Measurements from ENCODE around the gene LRRC4C.
A peak's percentile ranks its signal among the peaks of the same experiment; 100 is the strongest.

LRRC4C gene

DNA sequence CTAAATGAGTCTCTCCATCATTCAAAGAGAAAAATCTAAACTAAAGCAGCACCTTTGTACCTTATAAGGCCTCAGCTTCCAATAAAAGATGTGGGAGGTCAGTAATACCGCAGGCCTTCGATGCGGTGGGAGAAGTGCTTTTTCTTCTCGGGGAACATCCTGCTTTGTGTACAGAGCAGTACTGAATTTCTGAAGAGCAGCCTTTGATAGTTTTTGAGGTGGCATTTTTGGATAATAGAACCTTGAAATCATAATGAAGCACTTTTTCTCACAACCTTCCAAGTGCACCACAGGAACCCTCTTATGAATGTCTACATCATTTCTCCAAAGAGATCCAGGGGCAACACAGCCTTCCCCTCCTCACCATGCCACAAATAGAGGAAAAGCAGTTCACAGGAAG lies 39.6 kb downstream of the LRRC4C start:
- no peak for DNase-seq (ENCODE audit: low spot score)

DNA sequence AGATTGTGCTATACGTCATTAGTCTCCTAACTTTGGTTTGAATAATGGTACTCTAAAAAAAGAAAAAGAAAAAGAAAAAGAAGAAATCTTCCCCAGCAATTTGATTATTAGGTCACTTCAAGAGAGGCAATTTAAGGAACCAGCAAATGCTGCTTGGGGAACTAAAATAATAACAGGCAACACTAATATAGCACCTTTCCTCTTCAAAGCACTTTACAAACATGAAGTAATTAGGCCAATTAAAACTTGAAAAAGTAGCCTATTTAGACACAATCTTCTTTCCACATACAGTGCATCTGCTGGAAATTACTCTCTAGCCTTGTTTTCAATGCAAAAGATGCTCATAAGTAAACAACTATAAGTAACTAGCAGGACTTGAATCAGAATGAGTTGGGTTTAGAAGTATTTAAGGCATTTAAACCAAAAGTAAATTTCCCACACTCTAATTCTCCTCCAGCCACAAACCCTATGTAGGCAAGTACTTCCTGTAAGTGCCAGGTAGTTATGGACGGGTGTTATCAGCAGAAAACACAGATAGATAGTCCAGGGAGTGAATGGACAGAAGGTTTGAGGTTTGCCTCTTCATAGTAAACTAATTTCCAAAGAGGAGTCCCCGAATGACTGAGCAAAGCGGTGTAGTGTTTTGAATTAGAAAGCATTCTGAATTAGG lies 44.5 kb downstream of the LRRC4C start:
- DNase-seq (ENCODE audit: low spot score), result no peak

- DNase-seq (ENCODE audit: low spot score), result no peak
Observed at GRCh38 chr11:41413843-41414242, 45.6 kb downstream of the LRRC4C start.

DNA sequence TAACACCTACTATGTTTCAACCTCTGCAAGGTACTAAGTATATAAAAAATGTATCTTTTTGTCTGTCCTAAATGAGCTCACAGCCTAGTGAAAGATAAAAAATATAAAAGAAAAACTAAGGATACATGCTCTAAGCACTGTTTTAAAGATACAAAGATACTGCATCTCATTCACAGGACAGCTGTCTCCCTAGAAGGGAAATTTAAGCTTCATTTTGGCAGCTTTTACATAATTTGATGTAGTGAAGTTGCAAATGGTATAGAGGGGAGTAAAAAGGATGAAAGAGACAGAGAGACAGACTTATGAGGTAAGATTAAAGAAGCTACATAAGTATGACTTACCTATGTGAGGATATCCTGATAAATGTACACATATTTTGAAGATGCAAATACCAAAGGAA lies 53.6 kb downstream of the LRRC4C start:
- DNase-seq (ENCODE audit: low spot score), result no peak

- peak; percentile 12 for DNase-seq (ENCODE audit: low spot score)
Observed at GRCh38 chr11:41404109-41404508, 55.3 kb downstream of the LRRC4C start.

DNA sequence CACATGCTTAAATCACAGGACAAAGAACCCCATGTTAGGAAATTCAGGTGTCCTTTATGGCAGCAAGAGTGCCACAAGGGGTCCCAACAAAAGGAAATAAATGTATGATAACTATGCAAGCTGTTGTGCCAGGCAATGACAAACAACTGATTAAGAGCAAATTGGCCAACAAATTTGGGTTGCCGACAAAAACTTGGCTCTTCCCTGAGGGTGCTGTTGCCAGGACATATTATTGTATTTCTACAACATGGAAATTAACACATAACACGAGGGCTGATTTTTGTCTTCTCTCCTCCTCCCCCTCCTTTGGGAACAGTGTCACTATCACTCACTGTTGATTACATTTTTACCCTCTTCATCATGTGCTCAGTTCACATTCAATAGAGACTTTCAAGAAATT lies 56.0 kb downstream of the LRRC4C start:
- DNase-seq (ENCODE audit: low spot score), result no peak

GRCh38 chr11:41400819-41401382 lies 58.6 kb downstream of the LRRC4C start:
- DNase-seq (ENCODE audit: low spot score), result no peak

DNA sequence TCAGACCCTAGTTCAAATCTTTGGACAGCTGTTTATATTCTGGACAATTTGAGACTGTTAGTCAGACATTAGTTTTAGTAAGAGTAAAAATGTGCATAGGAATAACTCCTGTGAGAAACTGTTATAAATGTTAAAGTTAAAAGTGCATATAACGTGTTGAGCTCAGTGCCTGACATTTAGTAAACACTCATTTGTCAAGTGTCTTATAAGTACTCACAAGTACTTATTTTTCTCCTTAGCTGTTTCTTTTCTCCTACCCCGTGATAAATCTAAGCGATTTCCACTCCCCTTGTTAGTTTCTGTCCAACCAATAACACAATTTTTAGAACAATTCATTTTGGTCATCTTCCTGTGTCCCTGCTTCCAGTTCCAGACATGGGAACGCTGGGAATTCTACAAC lies 59.3 kb downstream of the LRRC4C start:
- DNase-seq (ENCODE audit: low spot score), result no peak

- no peak for DNase-seq (ENCODE audit: low spot score)
Observed at GRCh38 chr11:41399323-41399722, 60.1 kb downstream of the LRRC4C start.

- no peak for DNase-seq (ENCODE audit: low spot score)
Observed at GRCh38 chr11:41398175-41398574, 61.3 kb downstream of the LRRC4C start.

- DNase-seq (ENCODE audit: low spot score), result no peak
Observed at GRCh38 chr11:41394521-41395195, 64.8 kb downstream of the LRRC4C start.

- no peak for DNase-seq (ENCODE audit: low spot score)
Observed at GRCh38 chr11:41392596-41392995, 66.9 kb downstream of the LRRC4C start.

- no peak for DNase-seq (ENCODE audit: low spot score)
Observed at GRCh38 chr11:41389623-41390130, 69.8 kb downstream of the LRRC4C start.

DNA sequence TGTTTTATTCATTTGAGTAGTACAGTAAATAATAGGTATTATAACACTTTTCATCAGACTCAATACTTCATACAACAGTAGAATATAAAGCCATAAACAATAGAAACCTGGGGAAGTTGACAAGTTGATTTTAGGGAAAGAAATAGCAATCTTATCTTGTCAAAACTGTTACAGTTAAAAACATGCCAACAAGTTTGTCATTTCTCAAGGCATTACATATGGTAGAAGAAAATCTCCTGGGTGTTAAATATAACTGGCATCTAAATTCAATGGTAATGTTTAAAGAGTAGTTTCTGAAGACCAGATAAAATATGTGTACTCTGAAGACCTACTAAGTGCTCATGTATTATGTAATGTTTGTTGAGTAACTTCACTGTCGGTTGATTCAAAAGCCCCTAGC lies 75.1 kb downstream of the LRRC4C start:
- no peak for DNase-seq (ENCODE audit: low spot score)

- no peak for DNase-seq (ENCODE audit: low spot score)
Observed at GRCh38 chr11:41383768-41384167, 75.7 kb downstream of the LRRC4C start.

- DNase-seq (ENCODE audit: low spot score), result no peak
Observed at GRCh38 chr11:41382927-41383326, 76.5 kb downstream of the LRRC4C start.

GRCh38 chr11:41379084-41379483 lies 80.4 kb downstream of the LRRC4C start:
- DNase-seq (ENCODE audit: low spot score), result no peak

DNA sequence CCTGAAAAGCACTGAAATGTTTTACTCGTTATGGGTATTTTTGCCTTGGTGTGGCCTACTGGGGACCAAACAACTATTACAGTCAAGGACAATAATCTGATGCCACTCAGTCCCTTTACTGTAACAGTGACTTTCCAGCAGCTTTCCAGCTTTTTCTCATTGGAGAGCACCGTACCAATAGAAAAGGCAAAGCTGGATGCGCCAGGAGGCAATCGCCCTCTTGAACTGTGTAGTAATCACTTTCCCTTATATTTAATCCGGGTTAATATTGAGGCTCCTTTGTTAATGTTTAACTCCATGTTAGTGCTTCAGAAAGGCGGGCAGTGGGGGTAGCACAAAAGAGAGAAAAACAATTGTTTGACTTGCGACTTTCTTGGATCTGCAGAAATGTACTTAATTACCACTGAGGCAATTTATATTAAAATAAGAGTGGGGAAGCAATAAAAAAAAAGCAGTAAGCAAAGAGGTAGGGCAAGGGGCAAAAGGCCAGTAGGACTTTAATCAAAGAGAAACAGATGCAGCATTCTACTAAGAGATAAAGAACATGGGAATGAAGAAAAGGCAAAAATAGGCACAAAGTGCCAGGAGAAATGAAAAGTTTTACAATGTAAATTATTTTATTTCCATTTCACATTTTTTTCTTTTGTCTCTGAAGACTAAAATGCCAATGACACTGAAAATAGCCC lies 81.6 kb downstream of the LRRC4C start:
- no peak for DNase-seq (ENCODE audit: low spot score)

DNA sequence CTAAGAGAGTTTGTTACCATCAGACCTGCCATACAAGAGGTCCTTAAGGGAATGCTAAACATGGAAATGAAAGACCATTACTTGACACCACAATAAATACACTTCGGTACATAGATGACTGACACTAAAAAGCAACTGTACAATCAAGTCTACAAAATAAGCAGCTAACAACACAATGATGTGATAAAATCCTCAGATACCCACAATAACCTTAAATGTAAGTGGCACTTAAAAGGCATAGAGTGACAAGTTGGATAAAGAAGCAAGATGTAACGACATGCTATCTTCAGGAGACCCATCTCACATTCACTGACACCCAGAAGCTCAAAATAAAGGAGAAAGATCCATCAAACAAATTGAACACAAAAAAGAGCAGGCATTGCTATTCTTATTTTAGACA lies 107.6 kb downstream of the LRRC4C start:
- DNase-seq (ENCODE audit: low spot score), result no peak

DNA sequence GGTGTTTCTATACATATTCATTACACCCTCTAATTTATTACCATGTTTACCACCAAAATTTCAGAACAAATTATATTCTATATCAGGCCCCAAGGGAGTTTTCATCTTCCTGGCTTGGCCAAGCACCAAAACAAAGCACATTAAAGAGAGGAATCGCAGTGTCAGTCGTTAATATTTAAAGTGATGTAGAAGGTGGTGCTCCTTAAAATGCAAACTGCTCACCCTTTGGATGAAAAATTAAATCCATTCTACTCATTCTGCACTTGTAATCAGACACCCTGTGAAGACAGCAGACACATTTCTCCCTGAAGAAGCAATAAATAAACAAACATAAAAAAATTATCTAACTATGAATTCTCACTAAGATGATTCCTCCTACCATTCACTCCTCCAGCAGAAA lies 113.4 kb downstream of the LRRC4C start:
- DNase-seq (ENCODE audit: low spot score), result no peak

GRCh38 chr11:41334007-41334933 lies 125.2 kb downstream of the LRRC4C start:
- DNase-seq (ENCODE audit: low spot score), result no peak
